HFF-Myc (cell line): ENCODE measurements around the gene FAM9C.

Source experiments
- DNase-seq: peaks from one replicate; pipeline ENCODE4 v3.0.0-alpha.2; 2011; ENCODE audit warnings: low read depth; ENCODE audit errors: extremely low read depth
- H3K4me3 ChIP-seq: replicated peaks from 2 replicates; pipeline ENCODE4 v1.5.1; 2011; ENCODE audit warnings: low read depth, mild to moderate bottlenecking, control low read depth, low read length
- CTCF ChIP-seq: IDR thresholded peaks from 2 replicates; pipeline ENCODE4 v1.5.1; 2012; ENCODE audit warnings: mild to moderate bottlenecking, low read depth, low read length, control low read depth; ENCODE audit errors: missing control alignments

Gene FAM9C

DNA sequence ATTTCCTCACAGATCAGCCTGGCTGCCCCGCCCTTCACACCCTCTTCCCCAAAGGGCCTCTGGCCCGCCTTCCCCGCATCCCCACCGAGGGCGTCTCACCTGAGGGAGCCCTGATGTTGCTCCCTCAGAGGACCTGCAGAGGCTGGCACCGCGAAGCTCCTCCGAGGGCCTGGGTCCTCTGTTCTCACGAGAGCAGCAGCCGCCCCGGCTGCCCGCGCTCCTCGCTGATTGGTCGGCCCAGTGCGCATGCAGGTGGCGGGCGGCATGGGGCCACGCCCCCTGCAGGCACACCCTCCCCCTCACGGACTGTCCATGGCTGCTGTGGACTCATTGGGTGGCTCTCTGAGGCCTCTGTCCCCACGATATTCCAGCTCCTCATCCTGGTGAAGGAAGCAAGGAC, at the start of gene FAM9C:
TSS of gene FAM9C (minus strand) at position 180 of the 400 bp plus-strand sequence. CDS start 831 bp downstream, outside the sequence.
- H3K4me3 ChIP-seq, result no peak within 1 kb of the TSS
- no peak for DNase-seq
- TF ChIP-seq CTCF, result no peak

DNA sequence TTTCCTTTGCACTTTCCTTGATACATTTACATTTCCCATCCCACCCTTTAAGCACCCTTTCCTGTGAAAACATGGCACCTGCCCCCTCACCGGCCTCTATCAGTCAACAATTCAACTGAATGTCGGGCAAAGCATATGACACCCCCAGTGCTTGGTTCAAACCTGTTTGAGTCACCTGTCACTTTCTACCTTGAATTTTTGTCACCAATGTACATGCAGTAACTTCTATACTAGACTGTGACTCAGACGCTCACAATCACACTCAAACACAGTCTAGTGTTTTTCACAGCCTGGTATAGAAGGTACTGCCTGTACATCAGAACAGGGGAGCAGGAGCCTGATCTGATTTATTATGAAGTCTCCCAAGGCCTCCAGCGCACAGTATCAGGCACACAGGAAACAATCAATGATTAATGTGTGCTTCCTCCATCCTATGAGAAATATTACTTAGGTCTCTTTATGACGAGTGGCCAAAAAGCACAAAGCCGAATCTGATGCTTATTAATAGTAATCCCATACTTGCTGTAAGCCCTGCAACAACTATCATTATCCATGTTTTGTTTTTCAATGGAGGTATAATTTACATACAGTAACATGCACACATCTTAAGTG, 49.2 kb upstream of the FAM9C start:
- no peak for TF ChIP-seq CTCF
- no peak overlapping the region for H3K4me3 ChIP-seq
- DNase-seq, result no peak

DNA sequence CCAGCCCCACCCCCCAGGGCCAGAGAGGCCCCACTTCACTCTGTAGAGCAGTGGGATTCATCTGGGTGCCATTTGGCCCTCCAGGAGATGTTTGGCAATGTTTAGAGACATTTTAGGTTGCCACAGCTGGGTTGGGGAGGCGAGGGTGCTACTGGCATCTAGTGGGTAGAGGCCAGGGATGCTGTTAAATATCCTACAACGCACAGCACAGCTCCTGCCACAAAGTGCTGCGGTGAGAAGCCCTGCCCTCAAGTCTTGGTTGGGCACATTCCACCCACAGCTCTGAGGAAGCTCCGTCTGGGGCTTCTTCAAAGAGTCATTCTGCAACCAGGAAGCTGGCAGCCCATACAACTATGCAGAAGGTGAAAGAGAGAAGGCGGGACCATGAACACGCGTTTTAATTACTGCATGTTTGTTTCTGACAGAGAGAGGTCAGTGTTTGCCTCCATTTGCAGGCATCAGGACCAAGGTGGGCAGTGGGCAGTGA, 48.1 kb upstream of the FAM9C start:
- no peak for DNase-seq
- H3K4me3 ChIP-seq, result no peak overlapping the region
- no peak for TF ChIP-seq CTCF

- no peak for TF ChIP-seq CTCF
- no peak for DNase-seq
- no peak overlapping the region for H3K4me3 ChIP-seq
Measured at GRCh38 chrX:13091111-13091765, 46.8 kb upstream of the FAM9C start.

DNA sequence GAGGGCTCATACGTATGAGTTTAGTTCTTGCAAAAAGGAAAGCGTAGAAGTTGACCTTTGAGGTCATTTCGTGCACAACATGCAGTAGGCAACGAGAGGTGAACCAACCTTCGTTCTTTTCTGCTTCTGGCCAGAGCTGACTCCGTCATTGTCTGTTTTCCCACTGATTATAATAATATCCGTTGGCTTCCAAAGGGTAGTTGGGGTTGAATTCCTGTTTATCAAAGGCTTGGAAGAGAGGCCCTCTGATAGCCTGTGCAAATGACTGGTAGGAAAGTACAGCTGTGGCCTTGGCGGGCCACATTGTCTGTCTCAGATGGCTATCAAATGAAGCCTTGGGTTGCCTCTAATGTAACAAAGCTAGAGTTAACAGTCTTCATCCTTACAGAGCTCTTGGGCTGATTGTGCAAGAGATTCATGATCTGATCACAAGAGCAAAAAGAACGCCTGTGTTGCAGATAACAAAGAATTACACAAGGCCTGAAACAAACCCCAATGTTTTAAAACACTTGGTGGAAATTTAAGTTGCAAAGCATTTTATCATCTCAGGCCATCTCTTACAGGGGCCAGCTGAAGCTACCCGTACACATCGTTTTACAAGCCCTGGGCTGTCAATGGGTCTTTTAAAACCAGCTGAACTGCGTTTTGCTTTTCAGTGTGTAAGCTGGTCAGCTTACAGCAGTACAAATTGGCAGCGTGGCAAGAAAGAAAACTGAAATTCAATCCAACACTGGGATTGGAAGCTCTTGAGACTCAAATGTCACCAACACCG, 46.1 kb upstream of the FAM9C start:
- no peak for TF ChIP-seq CTCF
- no peak overlapping the region for H3K4me3 ChIP-seq
- DNase-seq, result no peak

GRCh38 chrX:13090027-13090338, 45.6 kb upstream of the FAM9C start:
- no peak for DNase-seq
- H3K4me3 ChIP-seq, result no peak overlapping the region
- no peak for TF ChIP-seq CTCF
